Mucosa of descending colon (tissue), 3 donors: ENCODE data around the gene CELA3A. TPM values are rescaled to one million over a fixed set of nuclear protein-coding genes. Genes with fewer than 3 reads are reported as not detected.
"Not testable (repeated sequence)": the region's sequence is repeated elsewhere in the genome, so short reads cannot be mapped to it uniquely, and the experiment has no call there.

ENCODE experiments used
- ATAC-seq: fragments of 200-7000 bp; cut with Tn5 transposase; one replicate; pipeline ENCODE4 v1.9.1; 2020; ENCODE audit warnings: mild to moderate bottlenecking, moderate library complexity
- DNase-seq, 3 donors: peaks; one replicate each; pipeline ENCODE4 v3.0.0-alpha.2; 2020
- H3K36me3 ChIP-seq: fragments of 200-600 bp; one replicate; pipeline ENCODE4 v1.8.0; 2021; ENCODE audit warnings: low read depth, mild to moderate bottlenecking
- H3K4me1 ChIP-seq: fragments of 200-600 bp; one replicate; pipeline ENCODE4 v1.8.0; 2021; ENCODE audit warnings: low read depth, mild to moderate bottlenecking
- H3K4me3 ChIP-seq: fragments of 200-600 bp; one replicate; pipeline ENCODE4 v1.8.0; 2021; ENCODE audit warnings: mild to moderate bottlenecking
- H3K9me3 ChIP-seq: fragments of 200-600 bp; one replicate; pipeline ENCODE4 v1.8.0; 2021; ENCODE audit warnings: mild to moderate bottlenecking
- intact Hi-C, 2 donors: fragments of 100-400 bp; cut with DNase I in 1 of 2; cut with micrococcal nuclease in 1 of 2; formaldehyde crosslinking; loops; one replicate each; pipeline versions ENCODE4 v1.11.0 to v1.11.1; 2022; cut with DNase I, micrococcal nuclease
- total RNA-seq, 3 donors: library from RNA; stranded (reverse); fragmentation: NEBNext Ultra II Directional in 2 of 3; extraction: Animal tissue kit (Norgen Biotek cat#: 25700) in 2 of 3; gene quantifications; one replicate each; pipeline versions ENCODE4 v1.2.1 to v1.2.4, GENCODE V29; 2021 to 2023
- TF ChIP-seq, protein P1 (sequence below): fragments of 200-600 bp; IDR thresholded peaks from one replicate; pipeline ENCODE4 v1.8.0; 2022; ENCODE audit warnings: antibody characterized with exemption, mild to moderate bottlenecking
- donor health status: DM: no; HTN: no; CAD: no; lungs with moderate emphysema.
- donor health status: DM: no; HTN: no; CAD: no.
- donor health status: DM: no; HTN: yes; CAD: no.

CELA3A gene
- total RNA-seq, 3 donors from 2014 or later, result 0.65 to 1.0 TPM; not detected in 1

DNA sequence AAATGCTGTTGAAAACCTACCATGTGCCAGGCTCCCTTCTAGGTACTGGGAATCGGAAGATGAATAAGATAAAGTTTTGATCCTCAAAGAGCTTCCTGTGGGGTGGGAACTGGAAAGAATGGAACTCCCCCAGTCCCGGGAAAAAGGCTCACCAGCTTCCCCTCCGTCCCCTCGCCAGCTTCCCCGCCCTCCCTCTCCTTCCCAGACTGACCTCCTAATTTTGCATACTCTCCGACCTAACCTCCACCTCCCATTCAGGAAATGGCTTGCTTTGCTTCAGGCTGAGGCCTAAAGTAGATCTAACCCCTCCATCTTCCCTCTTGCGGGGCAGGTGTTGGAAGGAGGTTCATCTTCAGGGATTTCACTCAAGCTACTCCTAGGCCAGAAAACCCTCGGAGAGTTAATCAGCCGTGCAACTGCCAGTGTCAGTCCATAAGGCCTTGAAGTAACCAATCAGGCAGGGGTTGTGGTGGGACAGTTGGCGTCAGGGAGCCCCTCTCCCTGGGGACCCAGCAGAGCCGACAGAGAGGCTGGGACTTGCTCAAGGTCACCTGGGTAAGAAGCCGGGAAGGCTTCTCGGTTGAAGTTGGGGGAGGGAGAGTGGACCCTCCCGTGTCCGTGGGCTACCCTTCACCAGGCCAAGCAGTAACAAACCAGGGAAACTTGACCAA lies 2.7 kb upstream of the CELA3A start:
- H3K4me3 ChIP-seq, intact Hi-C loops, ATAC-seq, H3K4me1 ChIP-seq, H3K9me3 ChIP-seq, H3K36me3 ChIP-seq, DNase-seq: not testable (repeated sequence)

DNA sequence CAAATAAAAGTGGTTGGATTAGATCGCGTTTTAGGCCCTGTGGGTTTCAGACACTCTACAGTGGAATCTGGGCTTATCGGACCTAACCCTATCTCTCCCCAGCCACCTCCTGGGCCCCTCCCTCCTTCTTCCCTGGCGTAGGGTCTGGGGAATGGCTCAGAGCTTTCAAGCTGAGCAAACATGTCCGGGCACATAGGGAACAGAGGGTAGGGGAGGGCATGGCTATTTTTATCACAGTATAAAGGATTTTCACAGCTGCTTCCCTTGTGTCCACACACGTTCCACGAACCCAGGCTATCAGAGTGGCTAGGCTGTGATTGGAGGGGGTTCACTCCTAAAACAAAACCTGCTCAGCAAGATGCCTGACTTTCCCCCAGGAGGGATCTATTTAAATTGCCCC lies 1.8 kb upstream of the CELA3A start:
- H3K9me3 ChIP-seq, H3K4me3 ChIP-seq, DNase-seq, H3K36me3 ChIP-seq, intact Hi-C loops, H3K4me1 ChIP-seq: not testable (repeated sequence)
- ATAC-seq, result peak; percentile 41

DNA sequence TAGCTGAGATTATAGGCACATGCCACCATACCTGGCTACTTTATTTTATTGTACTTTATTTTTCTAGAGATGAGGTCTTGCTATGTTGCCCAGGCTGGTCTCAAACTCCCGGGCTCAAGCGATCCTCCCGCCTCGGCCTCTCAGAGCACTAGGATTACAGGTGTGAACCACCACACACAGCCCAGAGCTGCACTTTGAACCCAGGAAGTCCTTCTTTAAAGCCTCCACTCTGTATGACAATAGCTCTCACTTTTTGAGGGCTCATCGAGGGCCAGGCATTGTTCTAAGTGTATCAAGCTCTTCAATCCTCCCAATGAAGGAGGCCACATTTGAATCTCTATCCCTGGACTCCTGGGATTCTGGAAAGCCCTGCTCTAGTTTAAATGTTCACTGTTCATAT lies 1.0 kb downstream of the CELA3A start:
- intact Hi-C loops, DNase-seq, H3K4me3 ChIP-seq, H3K36me3 ChIP-seq, H3K9me3 ChIP-seq, H3K4me1 ChIP-seq: not testable (repeated sequence)
- peak; percentile 31 for ATAC-seq

DNA sequence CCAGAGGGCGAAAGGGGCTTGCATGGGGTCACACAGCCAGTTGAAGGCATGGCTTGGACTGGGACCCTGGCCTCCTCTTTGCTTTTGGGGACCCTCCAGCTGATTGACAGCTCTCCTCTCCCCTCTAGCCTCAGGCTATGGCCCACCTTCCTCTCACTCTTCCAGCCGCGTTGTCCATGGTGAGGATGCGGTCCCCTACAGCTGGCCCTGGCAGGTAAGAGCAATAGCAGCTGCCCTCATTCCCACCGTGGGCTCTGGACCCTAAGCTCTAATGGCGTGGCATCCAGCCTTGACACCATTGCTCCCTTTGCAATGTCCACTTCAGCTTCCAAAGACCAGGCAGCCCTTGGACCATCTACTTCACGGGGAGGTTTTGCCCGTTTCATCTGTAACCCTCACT lies 1.4 kb downstream of the CELA3A start:
- intact Hi-C loops, ATAC-seq, H3K4me1 ChIP-seq, H3K4me3 ChIP-seq, H3K9me3 ChIP-seq, DNase-seq, H3K36me3 ChIP-seq: not testable (repeated sequence)

GRCh38 chr1:22003959-22004358 lies 2.5 kb downstream of the CELA3A start:
- DNase-seq, H3K9me3 ChIP-seq, intact Hi-C loops, H3K4me1 ChIP-seq, ATAC-seq, H3K4me3 ChIP-seq, H3K36me3 ChIP-seq: not testable (repeated sequence)

DNA sequence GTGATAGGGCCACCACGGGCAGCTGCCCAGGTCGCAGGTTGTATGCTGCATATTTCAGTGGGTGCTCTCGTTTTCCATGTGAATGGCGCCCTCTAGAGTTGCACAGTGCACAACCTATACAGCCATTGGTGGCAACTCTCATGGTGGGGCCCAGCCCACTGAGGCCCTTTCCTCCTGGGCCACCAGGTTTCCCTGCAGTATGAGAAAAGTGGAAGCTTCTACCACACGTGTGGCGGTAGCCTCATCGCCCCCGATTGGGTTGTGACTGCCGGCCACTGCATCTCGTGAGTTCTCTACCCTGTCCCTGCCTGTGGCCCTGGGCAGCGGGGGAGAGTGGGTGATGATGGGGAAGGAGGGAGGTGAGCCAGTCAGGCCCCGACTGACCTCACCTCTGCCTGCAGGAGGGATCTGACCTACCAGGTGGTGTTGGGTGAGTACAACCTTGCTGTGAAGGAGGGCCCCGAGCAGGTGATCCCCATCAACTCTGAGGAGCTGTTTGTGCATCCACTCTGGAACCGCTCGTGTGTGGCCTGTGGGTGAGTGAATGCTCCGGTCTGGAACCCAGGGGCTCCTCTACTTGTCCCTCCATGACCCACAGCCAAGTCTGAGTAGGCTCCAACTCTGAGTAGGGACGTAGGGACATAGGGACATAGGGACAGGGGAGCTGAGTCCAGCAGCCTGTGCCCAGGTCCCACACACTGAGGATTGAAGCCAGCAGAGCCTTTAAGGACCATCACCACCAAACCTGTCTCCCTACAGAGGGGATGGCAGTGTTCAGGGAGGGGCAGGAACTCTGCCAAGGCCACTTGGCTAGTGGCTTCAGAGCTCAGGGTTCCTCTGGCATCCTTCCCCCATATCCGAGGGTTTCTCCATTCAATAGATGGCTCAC lies 4.0 kb downstream of the CELA3A start:
- intact Hi-C loops, H3K4me1 ChIP-seq, H3K4me3 ChIP-seq, H3K9me3 ChIP-seq, H3K36me3 ChIP-seq: not testable (repeated sequence)
- ATAC-seq, result peak; percentile 60
- DNase-seq, result peak in 1 of 3 donors; percentile 83
- TF ChIP-seq, protein P1, sequence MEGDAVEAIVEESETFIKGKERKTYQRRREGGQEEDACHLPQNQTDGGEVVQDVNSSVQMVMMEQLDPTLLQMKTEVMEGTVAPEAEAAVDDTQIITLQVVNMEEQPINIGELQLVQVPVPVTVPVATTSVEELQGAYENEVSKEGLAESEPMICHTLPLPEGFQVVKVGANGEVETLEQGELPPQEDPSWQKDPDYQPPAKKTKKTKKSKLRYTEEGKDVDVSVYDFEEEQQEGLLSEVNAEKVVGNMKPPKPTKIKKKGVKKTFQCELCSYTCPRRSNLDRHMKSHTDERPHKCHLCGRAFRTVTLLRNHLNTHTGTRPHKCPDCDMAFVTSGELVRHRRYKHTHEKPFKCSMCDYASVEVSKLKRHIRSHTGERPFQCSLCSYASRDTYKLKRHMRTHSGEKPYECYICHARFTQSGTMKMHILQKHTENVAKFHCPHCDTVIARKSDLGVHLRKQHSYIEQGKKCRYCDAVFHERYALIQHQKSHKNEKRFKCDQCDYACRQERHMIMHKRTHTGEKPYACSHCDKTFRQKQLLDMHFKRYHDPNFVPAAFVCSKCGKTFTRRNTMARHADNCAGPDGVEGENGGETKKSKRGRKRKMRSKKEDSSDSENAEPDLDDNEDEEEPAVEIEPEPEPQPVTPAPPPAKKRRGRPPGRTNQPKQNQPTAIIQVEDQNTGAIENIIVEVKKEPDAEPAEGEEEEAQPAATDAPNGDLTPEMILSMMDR, result peak; percentile 13

DNA sequence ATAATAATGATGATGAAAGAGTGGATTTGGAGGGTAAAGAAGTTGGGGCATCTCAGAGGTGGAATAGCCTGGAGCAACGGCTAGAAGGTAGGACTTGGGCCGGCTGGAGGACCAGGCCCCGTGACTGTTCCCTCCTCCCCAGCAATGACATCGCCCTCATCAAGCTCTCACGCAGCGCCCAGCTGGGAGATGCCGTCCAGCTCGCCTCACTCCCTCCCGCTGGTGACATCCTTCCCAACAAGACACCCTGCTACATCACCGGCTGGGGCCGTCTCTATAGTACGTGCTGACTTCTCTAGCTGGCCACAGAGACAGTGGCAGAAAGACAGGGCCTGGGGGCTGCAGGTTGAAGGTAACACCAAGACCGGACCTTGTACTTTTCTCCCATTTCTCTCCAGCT lies 5.3 kb downstream of the CELA3A start:
- H3K4me1 ChIP-seq, H3K9me3 ChIP-seq, intact Hi-C loops, ATAC-seq, H3K4me3 ChIP-seq, H3K36me3 ChIP-seq, DNase-seq: not testable (repeated sequence)

DNA sequence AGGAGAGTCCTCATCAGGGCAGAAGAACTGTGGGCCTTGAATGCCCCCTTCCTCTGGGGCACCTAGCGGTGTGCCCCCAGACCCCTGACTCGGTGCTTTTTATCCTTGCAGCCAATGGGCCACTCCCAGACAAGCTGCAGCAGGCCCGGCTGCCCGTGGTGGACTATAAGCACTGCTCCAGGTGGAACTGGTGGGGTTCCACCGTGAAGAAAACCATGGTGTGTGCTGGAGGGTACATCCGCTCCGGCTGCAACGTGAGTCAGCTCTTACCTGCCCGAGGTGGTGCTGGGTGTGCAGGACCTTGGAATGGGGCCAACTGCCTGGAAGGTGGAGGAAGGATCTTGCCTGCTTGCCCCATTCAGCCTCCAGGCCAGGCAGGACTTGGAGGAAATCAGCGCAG lies 5.8 kb downstream of the CELA3A start:
- DNase-seq, H3K36me3 ChIP-seq, H3K9me3 ChIP-seq, H3K4me1 ChIP-seq, H3K4me3 ChIP-seq, intact Hi-C loops: not testable (repeated sequence)
- peak; percentile 33 for ATAC-seq

DNA sequence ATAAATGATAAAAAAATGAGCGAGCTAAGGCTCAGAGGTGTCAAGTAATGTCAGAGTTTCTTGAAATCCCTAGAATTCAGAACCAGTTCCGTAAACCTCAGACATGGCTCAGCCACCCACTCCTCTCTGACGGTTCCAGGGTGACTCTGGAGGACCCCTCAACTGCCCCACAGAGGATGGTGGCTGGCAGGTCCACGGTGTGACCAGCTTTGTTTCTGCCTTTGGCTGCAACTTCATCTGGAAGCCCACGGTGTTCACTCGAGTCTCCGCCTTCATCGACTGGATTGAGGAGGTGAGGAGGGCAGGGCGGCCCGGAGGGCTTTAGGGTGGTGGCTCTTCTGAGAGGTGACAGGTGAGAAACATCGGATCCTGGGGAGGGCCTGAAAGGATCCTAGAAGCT lies 8.1 kb downstream of the CELA3A start:
- H3K9me3 ChIP-seq, intact Hi-C loops, H3K36me3 ChIP-seq, DNase-seq, H3K4me3 ChIP-seq, H3K4me1 ChIP-seq, ATAC-seq: not testable (repeated sequence)

DNA sequence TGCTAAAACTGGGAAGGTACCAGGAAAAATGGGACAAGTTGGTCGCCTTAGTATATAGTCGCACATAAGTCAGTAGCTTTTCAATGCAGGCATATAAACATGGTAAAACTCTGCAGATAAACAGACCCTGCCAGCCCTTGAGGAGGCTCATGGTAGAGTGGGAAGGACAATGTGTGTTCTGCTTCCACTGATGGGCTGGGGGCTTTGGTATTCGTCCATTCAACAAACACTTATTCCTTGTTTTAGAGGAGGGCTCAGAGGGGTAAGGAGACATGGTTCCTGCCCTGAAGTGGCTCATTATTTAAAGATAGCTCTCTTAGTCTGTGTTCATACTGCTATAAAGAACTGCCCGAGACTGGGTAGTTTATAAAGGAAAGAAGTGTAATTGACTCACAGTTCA lies 11.3 kb downstream of the CELA3A start:
- intact Hi-C loops, H3K36me3 ChIP-seq, H3K4me3 ChIP-seq, H3K9me3 ChIP-seq, ATAC-seq, H3K4me1 ChIP-seq, DNase-seq: not testable (repeated sequence)

GRCh38 chr1:22014575-22015206 lies 13.2 kb downstream of the CELA3A start:
- H3K36me3 ChIP-seq, intact Hi-C loops, H3K9me3 ChIP-seq, H3K4me3 ChIP-seq, ATAC-seq, DNase-seq, H3K4me1 ChIP-seq: not testable (repeated sequence)
